Occipital lobe (tissue), 2 donors: ENCODE results near the gene EPHB1. TPM values are rescaled to one million over a fixed set of nuclear protein-coding genes. Genes with fewer than 3 reads are reported as not detected.

Experiments
- small RNA-seq: library from RNA; depleted of rRNA; stranded (forward); fragments of <200 nt; gene quantifications from one replicate; pipeline ENCODE3, GENCODE V24; 2014
- total RNA-seq: library from RNA; depleted of rRNA; stranded (reverse); fragments of >200 nt; gene quantifications from one replicate; pipeline ENCODE4 v1.2.3, GENCODE V29; 2014

Gene EPHB1
- total RNA-seq, 1 donor from 2014 or later: 20.1 TPM

Small RNAs within 50 kb of the gene (small RNA-seq; reads per million reads assigned to genes)
- gene RNA5SP141: not detected
- not detected for gene RNU6-1174P

Other genes with a start within 250 kb of the EPHB1 start
- 0.62 TPM for gene KY, start 144.2 kb upstream of the EPHB1 start, total RNA-seq